K562 (cell line): Measurements from ENCODE around the gene GET4. TPM values are rescaled to one million over a fixed set of nuclear protein-coding genes. Genes with fewer than 3 reads are reported as not detected.
A peak's percentile ranks its signal among the peaks of the same experiment; 100 is the strongest.

ENCODE experiments used
- CBFB ChIP-seq: sonication (generic); formaldehyde crosslinking; IDR thresholded peaks from 2 replicates; pipeline ENCODE4 v1.4.0; 2020; ENCODE audit warnings: mild to moderate bottlenecking, missing genetic modification reagents
- CREBBP ChIP-seq: IDR thresholded peaks from one replicate; pipeline ENCODE4 v1.6.1; 2012; ENCODE audit warnings: low read depth, mild to moderate bottlenecking, control low read depth, inconsistent platforms, low read length
- DIDO1 ChIP-seq: fragments of 450-650 bp; IDR thresholded peaks from 2 replicates; pipeline ENCODE4 v1.6.1; 2016; ENCODE audit warnings: low read depth, missing biosample characterization, missing genetic modification characterization
- DMBX1 ChIP-seq: fragments of 250-450 bp; sonication (Bioruptor Pico); IDR thresholded peaks from 2 replicates; pipeline ENCODE4 v1.8.0; 2022; ENCODE audit warnings: inconsistent platforms, mild to moderate bottlenecking, moderate library complexity, borderline replicate concordance
- EHMT2 ChIP-seq: fragments of 450-650 bp; IDR thresholded peaks from 2 replicates; pipeline ENCODE4 v1.6.1; 2018; ENCODE audit warnings: antibody characterized with exemption
- FUS ChIP-seq: fragments of 200-400 bp; formaldehyde crosslinking; optimal IDR thresholded peaks from 2 replicates; pipeline ENCODE3; 2017; ENCODE audit warnings: low read depth, low read length
- GABPB1 ChIP-seq: sonication (generic); formaldehyde crosslinking; IDR thresholded peaks from 2 replicates; pipeline ENCODE4 v1.8.0; 2022; ENCODE audit warnings: mild to moderate bottlenecking, missing genetic modification reagents
- KAT8 ChIP-seq: fragments of 450-650 bp; IDR thresholded peaks from 2 replicates; pipeline ENCODE4 v1.6.1; 2016; ENCODE audit warnings: low read depth, mild to moderate bottlenecking
- LARP7 ChIP-seq: fragments of 450-650 bp; IDR thresholded peaks from 2 replicates; pipeline ENCODE4 v1.6.1; 2016
- MAX ChIP-seq: sonication (generic); formaldehyde crosslinking; IDR thresholded peaks from 2 replicates; pipeline ENCODE4 v1.9.0; 2022; ENCODE audit warnings: mild to moderate bottlenecking, missing genetic modification reagents
- MCM7 ChIP-seq, 2 experiments: fragments of 450-650 bp; IDR thresholded peaks; 2 replicates each; pipeline ENCODE4 v1.6.1; 2016 to 2018
- MTA1 ChIP-seq: fragments of 450-650 bp; IDR thresholded peaks from 2 replicates; pipeline ENCODE4 v1.6.1; 2017; ENCODE audit warnings: borderline replicate concordance
- MXD1 ChIP-seq: fragments of 250-450 bp; sonication (Bioruptor Pico); IDR thresholded peaks from 2 replicates; pipeline ENCODE4 v1.8.0; 2021; ENCODE audit warnings: borderline replicate concordance, mild to moderate bottlenecking, moderate library complexity; ENCODE audit not compliant: poor library complexity, severe bottlenecking
- NFIC ChIP-seq: fragments of 450-650 bp; IDR thresholded peaks from 2 replicates; pipeline ENCODE4 v1.6.1; 2017; ENCODE audit warnings: mild to moderate bottlenecking, inconsistent platforms
- PHB2 ChIP-seq: fragments of 450-650 bp; IDR thresholded peaks from 2 replicates; pipeline ENCODE4 v1.6.1; 2017; ENCODE audit warnings: low read depth
- SMAD1 ChIP-seq: fragments of 150-350 bp; IDR thresholded peaks from 2 replicates; pipeline ENCODE4 v1.6.1; 2014; ENCODE audit warnings: low read length, low read depth; ENCODE audit not compliant: partially characterized antibody
- STAT5B ChIP-seq: fragments of 250-450 bp; sonication (Bioruptor Pico); IDR thresholded peaks from 2 replicates; pipeline ENCODE4 v1.8.0; 2021; ENCODE audit warnings: mild to moderate bottlenecking, inconsistent platforms
- TFAP4 ChIP-seq: sonication (generic); formaldehyde crosslinking; IDR thresholded peaks from 2 replicates; pipeline ENCODE4 v1.8.0; 2022; ENCODE audit warnings: missing genetic modification reagents, mild to moderate bottlenecking, moderate library complexity, borderline replicate concordance
- THRAP3 ChIP-seq: fragments of 450-650 bp; IDR thresholded peaks from 2 replicates; pipeline ENCODE4 v1.6.1; 2016; ENCODE audit warnings: mild to moderate bottlenecking, inconsistent platforms, borderline replicate concordance
- VEZF1 ChIP-seq: fragments of 200-800 bp; sonication (Bioruptor generic); IDR thresholded peaks from 2 replicates; pipeline ENCODE4 v1.6.1; 2017; ENCODE audit warnings: missing genetic modification characterization, missing compliant biosample characterization
- ZBTB7A ChIP-seq: IDR thresholded peaks from 2 replicates; pipeline ENCODE4 v1.6.1; 2011; ENCODE audit warnings: low read depth, mild to moderate bottlenecking, low read length, moderate library complexity, borderline replicate concordance; ENCODE audit not compliant: control insufficient read depth
- ZFP36 ChIP-seq: fragments of 150-350 bp; IDR thresholded peaks from 2 replicates; pipeline ENCODE4 v1.6.1; 2018; ENCODE audit warnings: low read length, low read depth; ENCODE audit not compliant: partially characterized antibody
- ZKSCAN1 ChIP-seq: fragments of 150-350 bp; IDR thresholded peaks from 2 replicates; pipeline ENCODE4 v1.6.1; 2016; ENCODE audit warnings: low read depth, low read length
- ZNF143 ChIP-seq: sonication (generic); formaldehyde crosslinking; IDR thresholded peaks from 2 replicates; pipeline ENCODE4 v1.9.0; 2022; ENCODE audit warnings: mild to moderate bottlenecking, missing genetic modification reagents
- ZNF24 ChIP-seq: fragments of 450-650 bp; IDR thresholded peaks from 2 replicates; pipeline ENCODE4 v1.6.1; 2016
- ZNF347 ChIP-seq: fragments of 450-650 bp; formaldehyde crosslinking; IDR thresholded peaks from 2 replicates; pipeline ENCODE4 v1.4.0; 2020; ENCODE audit warnings: low read depth, mild to moderate bottlenecking, moderate library complexity
- polyA plus RNA-seq, 8 experiments: library from polyadenylated mRNA; depleted of rRNA in 4 of 8; stranded (reverse) in 5 of 8; unstranded in 3 of 8; fragments of >200 nt; fragmentation: Nextera tagmentation in 2 of 8; fragmentation: Illumina TruSeq in 1 of 8; extraction: Ambion mirVana in 2 of 8; extraction: Trizol in 1 of 8; gene quantifications; 2 replicates each; pipeline versions ENCODE4 v1.2.1 to v1.2.3, GENCODE V29; 2011 to 2014; ENCODE audit warnings: inconsistent platforms in 1 of 8, missing spikeins in 1 of 8
- total RNA-seq, 7 experiments: library from RNA; depleted of rRNA in 6 of 7; stranded (reverse); fragments of >200 nt in 6 of 7; fragmentation: Illumina TruSeq in 2 of 7; extraction: Trizol in 2 of 7; gene quantifications; 2 replicates each; pipeline versions ENCODE4 v1.2.1 to v1.2.3, GENCODE V29; 2011 to 2021; ENCODE audit warnings: low replicate concordance in 1 of 7

Gene GET4
- total and polyA plus RNA-seq, 9 of the 15 experiments (the other 6 are each of a cell fraction or from before 2014, with no cell fraction given): 0.99 to 122 (median 40.4) TPM

GRCh38 chr7:877312-878232 is 1.2 kb downstream of the GET4 start (continued):
- TF ChIP-seq DIDO1 (tag): no peak
- TF ChIP-seq LARP7: peak; percentile 3; the same call in 1 of the 2 replicates
- TF ChIP-seq THRAP3: no peak
- TF ChIP-seq EHMT2: 0 out of 2 replicates have a peak, but pooled peaks have one; percentile 4
- no peak for TF ChIP-seq ZBTB7A
- TF ChIP-seq ZNF143 (CRISPR knock-in tag): no peak
- no peak for TF ChIP-seq DMBX1 (CRISPR knock-in tag)
- TF ChIP-seq MXD1 (CRISPR knock-in tag): no peak
- TF ChIP-seq ZNF24: no peak
- no peak for TF ChIP-seq ZNF347 (CRISPR knock-in tag)
- TF ChIP-seq CREBBP: no peak
- no peak for TF ChIP-seq KAT8
- peak; percentile 49; the same call in 1 of the 2 replicates for TF ChIP-seq MTA1
- TF ChIP-seq PHB2: no peak
- TF ChIP-seq GABPB1 (CRISPR knock-in tag): no peak
- no peak for TF ChIP-seq MCM7 (IDR thresholded peaks at IDR 0.05)
- TF ChIP-seq ZFP36: no peak
- TF ChIP-seq MAX (CRISPR knock-in tag): no peak
- no peak for TF ChIP-seq STAT5B (CRISPR knock-in tag)
- no peak for TF ChIP-seq ZKSCAN1
- TF ChIP-seq TFAP4 (CRISPR knock-in tag): peak; percentile 47; the same call in 1 of the 2 replicates
- TF ChIP-seq SMAD1: no peak
- TF ChIP-seq VEZF1: peak; percentile 94
- TF ChIP-seq FUS: no peak
- peak; percentile 33; the same call in 1 of the 2 replicates for TF ChIP-seq NFIC
- TF ChIP-seq CBFB (CRISPR knock-in tag): no peak
